Ecto neural progenitor cell (in vitro differentiated cells): ENCODE results near the gene EFCAB6.
"Not testable (repeated sequence)": the region's sequence is repeated elsewhere in the genome, so short reads cannot be mapped to it uniquely, and the experiment has no call there.

Experiments used
- DNase-seq: peaks from one replicate; pipeline ENCODE4 v3.0.0-alpha.2; 2018; ENCODE audit warnings: low spot score

EFCAB6 gene

GRCh38 chr22:43720716-43721115 is 91.4 kb downstream of the EFCAB6 start:
- DNase-seq: no peak

DNA sequence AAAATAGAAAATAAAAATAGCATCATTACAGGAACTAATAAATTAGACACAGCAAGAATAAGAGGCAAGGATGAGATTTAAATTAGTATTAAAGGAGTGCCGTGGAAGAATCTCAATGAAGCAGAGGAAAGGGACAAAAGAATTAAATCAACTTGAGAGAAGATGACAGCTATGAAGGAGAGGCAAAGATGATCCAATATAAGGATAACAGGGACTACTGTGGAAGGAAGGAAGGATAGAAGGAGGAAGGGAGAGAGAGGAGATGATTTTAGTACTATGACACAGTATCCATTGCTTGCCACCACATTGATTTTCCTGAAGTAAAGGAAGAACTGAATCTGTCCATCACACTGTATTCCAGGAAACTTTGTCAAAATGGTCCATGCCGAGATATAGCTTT is 98.0 kb downstream of the EFCAB6 start:
- DNase-seq: no peak

DNA sequence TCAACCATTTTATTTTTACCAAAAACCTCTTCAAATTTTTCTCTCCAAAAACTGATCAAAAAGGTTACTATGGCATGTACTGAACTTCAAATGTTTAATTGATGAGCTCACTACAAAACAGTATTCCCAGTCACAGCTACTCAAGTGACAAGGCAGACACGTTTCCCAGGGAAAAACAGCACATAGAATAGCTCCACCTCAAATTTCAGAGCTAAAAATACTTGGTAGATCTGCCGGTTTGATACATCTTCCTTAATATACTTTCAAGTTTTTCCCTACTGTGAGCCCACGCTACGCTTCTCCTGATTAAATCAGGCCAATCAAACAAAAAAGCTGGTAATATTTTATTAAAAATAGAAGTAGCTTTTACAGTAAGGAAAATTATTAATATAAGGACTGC is 100.4 kb downstream of the EFCAB6 start:
- DNase-seq: no peak

DNA sequence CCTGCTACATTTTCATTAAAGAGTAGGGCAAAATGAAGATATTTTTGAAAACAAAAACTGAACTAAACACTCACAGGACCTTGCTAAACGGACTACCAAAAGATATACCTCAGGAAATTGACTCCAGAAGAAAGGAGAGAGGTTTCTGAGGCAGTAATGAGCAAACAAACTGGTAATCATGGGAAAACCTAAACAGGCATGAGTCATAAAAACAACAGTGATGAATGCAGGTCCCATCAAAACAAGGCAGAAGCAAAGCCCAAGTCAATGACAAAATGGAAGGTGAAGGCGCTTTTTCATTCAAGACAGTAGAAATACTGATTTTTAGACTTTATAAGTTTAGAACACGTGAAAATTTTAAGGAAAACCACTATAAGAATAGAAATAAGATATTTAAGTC is 104.5 kb downstream of the EFCAB6 start:
- DNase-seq: no peak

- no peak for DNase-seq
Measured at GRCh38 chr22:43706571-43707328, 105.4 kb downstream of the EFCAB6 start.

GRCh38 chr22:43706151-43706550 is 106.0 kb downstream of the EFCAB6 start:
- DNase-seq: no peak

DNA sequence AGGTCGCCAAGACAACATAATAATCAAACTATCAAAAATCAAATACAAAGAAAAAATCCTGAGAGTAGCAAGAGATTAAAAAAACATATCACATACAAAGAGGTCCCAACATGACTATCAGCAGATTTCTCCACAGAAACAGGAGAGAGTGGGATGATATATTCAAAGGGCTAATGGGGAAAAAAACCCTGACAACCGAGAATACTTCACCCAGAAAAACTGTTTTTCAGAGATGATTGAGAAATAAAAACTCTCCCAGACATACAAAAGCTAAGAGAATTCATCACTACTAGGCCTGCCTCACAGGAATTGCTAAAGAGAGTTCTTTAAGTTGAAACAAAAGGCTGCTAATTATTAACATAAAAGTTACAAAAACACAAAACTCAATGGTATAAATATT is 108.1 kb downstream of the EFCAB6 start:
- DNase-seq: no peak

DNA sequence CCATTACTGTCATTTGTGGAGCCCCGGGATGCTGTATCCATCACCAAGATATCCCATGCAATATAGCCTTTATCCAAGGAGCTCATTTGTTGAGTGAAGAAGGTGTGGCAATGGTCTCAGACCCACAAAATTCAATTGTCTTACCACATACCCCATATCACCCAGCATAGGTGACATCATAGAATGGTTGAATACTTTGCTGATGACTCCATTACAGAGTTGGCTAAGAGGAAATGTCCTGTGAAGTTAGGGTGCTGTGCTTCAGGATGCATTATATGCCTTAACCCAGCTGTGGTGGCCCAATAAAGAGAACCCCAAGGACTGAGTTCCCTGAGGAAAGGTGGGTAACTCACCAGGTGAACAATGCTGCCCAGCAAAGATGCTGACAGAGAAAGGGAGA is 113.7 kb downstream of the EFCAB6 start:
- no peak for DNase-seq

DNA sequence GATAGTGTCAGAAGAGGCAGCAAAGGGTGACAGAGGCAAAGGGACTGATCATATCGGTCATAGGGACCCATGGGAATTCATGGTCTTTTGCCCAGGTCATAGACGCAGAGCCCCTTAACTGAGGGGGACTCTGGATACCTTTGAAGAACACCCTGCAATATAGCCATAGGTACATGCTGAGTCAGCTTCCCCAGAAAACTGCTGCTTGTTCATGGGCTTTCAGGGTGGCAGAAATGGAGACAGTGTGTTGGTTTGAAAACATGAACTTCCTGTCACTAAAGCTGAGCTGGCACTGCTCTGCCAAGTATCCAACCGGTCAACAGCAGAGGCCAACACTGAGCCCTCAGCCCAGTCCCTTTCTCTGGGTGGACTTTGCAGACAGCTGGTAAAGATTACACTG is 114.2 kb downstream of the EFCAB6 start:
- no peak for DNase-seq

DNA sequence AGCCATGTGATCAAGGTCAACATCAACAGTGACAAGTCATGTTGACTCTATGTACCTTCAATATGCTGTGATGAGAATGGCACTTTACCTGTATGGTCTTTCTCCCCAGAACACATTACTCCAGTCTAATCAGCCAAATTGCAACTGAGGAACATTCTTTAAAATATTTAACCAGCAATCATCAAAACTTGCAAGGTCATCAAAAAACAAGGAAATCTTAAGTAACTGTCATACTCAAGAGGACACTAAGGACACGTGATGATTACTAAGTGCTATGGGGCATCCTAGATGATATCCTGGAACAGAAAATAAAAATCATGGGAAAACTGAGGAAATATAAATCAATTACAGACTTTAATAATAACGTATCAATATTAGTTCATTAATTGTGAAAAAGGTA is 118.9 kb downstream of the EFCAB6 start:
- no peak for DNase-seq

DNA sequence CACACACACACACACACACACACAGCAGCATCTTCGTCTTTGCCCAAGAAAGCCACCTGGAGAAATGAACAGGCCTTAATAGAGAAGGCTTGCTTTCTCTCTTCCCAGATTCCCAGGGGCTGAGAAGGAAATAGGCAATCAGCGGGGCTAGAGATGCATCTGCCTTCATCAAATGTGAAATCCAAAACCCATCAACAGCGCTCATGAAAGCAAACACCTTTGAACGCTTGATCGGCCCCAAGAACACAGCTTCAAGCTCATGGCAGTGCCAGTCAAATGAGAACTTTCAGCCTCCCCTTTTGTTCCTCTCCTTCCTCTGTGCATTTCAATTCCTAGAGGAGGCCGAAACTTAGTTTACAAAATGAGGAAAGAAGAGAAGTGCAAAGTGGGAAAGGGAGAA is 122.7 kb downstream of the EFCAB6 start:
- no peak for DNase-seq

GRCh38 chr22:43682851-43683250 is 129.3 kb downstream of the EFCAB6 start:
- no peak for DNase-seq

- DNase-seq: no peak
Measured at GRCh38 chr22:43681731-43682360, 130.3 kb downstream of the EFCAB6 start.

DNA sequence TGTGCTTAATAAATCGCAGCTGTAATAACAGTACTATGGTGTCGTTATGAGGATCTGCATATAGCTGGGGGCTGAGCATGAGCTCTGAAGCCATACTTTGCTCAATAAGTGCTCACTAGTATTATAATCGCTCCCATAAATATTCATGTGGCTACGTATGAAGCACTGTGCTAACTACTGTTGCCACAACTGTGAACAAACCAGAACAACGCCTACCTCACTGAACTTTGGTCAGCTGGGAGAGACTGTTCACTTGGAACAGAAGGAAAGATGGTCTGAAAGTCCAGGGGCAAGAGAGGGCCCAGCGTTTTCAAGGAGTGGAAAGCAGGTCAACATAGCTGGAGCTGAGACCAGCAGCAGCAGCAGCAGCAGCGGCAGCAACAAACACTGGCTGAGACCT is 141.6 kb downstream of the EFCAB6 start:
- DNase-seq: no peak

- no peak for DNase-seq
Measured at GRCh38 chr22:43669190-43669589, 142.9 kb downstream of the EFCAB6 start.

GRCh38 chr22:43667656-43668055 is 144.4 kb downstream of the EFCAB6 start:
- DNase-seq: no peak

GRCh38 chr22:43666457-43666856 is 145.6 kb downstream of the EFCAB6 start:
- DNase-seq: no peak

- DNase-seq: no peak
Measured at GRCh38 chr22:43658823-43659222, 153.3 kb downstream of the EFCAB6 start.

GRCh38 chr22:43656581-43656980 is 155.5 kb downstream of the EFCAB6 start:
- not testable (repeated sequence) for DNase-seq

DNA sequence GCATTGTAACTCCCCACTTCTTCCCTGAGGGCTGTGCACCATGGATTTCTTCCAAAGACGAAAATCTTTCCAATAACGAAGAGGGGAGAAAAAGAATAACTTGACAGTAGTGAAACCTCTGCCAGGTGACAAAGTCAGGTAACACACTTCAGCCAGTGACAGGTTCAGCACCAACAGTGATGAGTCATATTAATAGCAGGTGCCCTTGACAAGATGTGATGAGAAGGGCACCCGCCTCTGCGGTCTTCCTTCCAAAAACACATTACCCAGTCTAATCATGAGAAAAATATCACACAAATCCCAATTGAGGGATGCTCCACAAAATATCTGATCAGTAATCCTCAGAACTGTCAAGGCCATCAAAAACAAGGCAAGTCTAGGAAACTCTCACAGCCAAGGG is 157.8 kb downstream of the EFCAB6 start:
- no peak for DNase-seq

DNA sequence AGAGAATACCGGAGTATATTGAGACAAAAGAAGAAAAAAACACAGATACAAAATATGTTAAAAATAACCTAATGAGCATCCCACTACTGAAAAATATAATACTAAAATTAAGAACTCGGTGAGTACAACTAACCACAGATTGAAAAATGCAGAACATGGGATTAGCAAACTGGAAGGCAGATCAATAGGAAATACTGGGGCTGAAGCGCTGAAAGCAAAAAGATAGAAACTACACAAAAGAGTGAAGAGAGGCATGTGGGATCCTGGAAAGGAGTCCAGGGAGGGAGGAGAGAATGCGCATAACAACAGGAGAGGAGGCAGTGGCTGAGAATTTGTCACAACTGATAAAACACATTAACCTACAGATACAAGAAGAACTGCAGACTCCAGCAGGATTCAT is 159.3 kb downstream of the EFCAB6 start:
- DNase-seq: no peak

DNA sequence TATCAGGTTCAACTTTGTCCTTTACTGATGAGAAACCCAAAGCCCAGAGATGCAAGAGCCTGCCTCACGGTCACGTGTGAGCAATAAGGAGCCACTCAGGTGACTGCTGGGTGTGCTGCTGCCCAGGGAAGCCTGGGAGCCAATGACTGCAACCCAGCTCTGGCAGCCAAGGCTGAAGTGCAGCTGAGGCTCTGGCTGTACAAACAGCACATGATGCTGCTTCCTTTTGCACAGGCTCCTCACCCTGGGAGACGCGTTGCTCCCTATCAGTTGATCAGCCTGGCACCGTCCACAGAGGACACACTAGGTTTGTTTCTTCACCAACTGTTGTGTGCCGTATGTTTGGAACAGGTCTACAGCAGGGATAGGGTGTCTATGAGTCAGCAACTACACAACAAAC is 168.7 kb downstream of the EFCAB6 start:
- no peak for DNase-seq

DNA sequence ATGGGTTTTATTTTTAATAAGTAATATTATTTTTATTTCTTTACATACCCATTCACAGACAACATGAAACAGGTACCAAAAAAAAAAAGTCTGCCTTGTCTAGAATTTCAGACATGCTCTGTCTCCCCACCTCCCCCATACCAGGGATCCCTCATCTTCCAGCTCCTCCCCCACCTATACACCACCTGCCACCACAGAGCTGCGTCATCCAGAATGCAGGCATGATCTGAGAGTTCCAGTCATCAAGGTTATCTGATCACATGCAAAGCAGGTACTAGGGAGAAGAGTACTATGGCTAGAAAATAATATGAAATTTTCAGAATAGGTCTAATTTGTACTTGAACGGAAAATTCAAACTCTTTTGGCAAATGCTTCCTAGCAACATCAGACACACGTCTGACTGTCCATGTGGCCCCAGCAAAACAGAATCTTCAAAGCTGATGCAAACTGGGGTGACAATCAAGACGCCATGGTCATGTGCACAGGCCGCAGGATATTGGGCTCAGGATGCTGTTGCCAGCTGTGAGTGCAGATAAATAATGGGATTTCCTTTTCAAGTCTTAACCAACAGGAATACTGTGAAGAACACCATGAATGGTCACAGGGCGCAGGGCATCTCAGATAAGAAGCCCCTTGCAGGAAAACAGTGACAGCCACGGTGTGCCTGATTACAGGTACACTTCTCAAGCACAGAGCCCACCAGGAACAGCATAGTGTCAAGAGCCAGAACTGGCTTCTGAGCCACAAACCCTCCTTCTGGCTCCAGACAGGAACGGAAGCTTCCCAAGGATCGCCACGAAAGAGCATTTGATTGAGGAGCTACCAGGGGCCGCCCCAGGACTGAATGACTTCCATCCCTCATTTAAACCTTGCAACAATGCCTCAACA is 169.5 kb downstream of the EFCAB6 start:
- no peak for DNase-seq
